Epithelial cell of proximal tubule (primary cell): Measurements from ENCODE around the gene NDUFA11. TPM values are rescaled to one million over a fixed set of nuclear protein-coding genes. Genes with fewer than 3 reads are reported as not detected.
"Not testable (repeated sequence)": the region's sequence is repeated elsewhere in the genome, so short reads cannot be mapped to it uniquely, and the experiment has no call there.

Source experiments
- DNase-seq: peaks from one replicate; pipeline ENCODE4 v3.0.0-alpha.2; 2011; ENCODE audit warnings: low read depth
- H3K4me3 ChIP-seq: 2 replicates; pipeline ENCODE4 v1.5.1; 2011; ENCODE audit warnings: low read depth, mild to moderate bottlenecking, low read length
- CTCF ChIP-seq: conservative IDR thresholded peaks from 2 replicates; pipeline ENCODE4 v1.5.1; 2012; ENCODE audit warnings: low read depth, mild to moderate bottlenecking, low read length
- total RNA-seq: library from RNA; depleted of rRNA; stranded (reverse); fragments of >200 nt; gene quantifications from 2 replicates; pipeline ENCODE4 v1.2.3, GENCODE V29; 2015

The NDUFA11 gene
- total RNA-seq, 1 donor from 2014 or later: 246 TPM

DNA sequence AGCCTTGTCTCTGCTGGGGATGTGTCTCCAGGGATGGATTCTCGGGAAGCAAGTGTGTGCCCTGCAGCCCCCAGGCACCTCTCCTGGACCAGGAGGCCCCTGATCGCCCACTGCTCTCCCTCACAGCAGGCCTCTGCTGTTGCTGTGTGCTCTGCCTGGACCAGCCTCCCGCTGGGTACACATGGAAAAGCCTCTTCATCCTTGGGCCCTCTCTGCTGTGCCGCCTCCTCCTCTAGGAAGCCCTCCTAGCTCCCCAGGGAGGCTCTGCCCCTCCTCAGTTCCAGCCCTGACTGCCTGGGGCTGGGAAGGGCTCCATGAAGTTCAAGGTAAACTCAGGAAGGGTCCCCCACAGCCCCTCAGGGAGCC is 12.0 kb downstream of the NDUFA11 start:
- TF ChIP-seq CTCF: no peak
- no peak overlapping the region for H3K4me3 ChIP-seq
- no peak for DNase-seq

DNA sequence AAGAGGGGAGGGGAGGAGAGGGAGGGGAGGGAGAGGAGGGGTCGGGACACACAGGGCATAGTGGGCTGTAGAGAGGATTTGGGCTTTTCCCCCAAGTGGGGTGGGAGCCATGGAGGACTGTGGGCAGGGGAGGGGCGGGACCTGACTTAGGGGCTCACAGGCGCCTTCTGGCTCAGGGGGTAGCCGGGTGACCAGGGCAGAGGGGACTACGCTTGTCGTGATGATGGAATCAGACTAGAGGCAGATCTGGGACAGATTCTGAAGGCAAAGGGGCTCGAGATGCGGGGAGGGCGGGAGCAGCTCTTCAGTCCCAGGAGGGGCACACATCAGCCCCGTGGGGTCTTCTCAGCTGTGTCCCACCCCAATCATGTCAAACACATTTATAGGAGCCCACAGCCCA is 13.5 kb downstream of the NDUFA11 start:
- DNase-seq: no peak
- no peak for TF ChIP-seq CTCF
- H3K4me3 ChIP-seq: no peak overlapping the region

- no peak overlapping the region for H3K4me3 ChIP-seq
- no peak for TF ChIP-seq CTCF
- DNase-seq: no peak
These were observed 14.2 kb downstream of the NDUFA11 start for GRCh38 chr19:5889288-5889971.

DNA sequence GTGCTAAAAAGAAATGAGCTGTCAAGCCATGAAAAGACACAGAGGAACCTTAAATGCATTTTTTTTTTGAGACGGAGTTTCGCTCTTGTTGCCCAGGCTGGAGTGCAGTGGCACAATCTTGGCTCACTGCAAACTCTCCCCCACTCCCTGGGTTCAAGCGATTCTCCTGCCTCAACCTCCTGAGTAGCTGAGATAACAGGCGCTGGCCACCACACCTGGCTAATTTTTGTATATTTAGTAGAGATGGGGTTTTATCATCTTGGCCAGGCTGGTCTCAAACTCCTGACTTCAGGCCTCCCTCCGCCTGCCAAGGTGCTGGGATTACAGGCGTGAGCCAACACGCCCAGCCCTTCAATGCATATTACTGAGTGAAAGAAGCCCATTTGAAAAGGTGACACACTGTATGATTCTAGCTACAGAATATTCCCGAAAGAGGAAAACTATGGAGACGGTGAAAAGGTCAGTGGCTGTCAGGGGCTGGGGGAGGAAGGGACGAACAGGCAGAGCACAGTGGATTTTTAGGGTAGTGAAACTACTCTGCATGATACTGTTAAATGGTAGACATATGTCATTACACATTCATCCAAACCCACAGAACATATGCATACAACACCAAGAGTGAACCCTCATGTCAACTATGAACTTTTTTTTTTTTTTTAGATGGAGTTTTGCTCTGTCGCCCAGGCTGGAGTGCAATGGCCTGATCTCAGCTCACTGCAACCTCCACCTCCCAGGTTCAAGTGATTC is 19.4 kb downstream of the NDUFA11 start:
- DNase-seq: not testable (repeated sequence)

DNA sequence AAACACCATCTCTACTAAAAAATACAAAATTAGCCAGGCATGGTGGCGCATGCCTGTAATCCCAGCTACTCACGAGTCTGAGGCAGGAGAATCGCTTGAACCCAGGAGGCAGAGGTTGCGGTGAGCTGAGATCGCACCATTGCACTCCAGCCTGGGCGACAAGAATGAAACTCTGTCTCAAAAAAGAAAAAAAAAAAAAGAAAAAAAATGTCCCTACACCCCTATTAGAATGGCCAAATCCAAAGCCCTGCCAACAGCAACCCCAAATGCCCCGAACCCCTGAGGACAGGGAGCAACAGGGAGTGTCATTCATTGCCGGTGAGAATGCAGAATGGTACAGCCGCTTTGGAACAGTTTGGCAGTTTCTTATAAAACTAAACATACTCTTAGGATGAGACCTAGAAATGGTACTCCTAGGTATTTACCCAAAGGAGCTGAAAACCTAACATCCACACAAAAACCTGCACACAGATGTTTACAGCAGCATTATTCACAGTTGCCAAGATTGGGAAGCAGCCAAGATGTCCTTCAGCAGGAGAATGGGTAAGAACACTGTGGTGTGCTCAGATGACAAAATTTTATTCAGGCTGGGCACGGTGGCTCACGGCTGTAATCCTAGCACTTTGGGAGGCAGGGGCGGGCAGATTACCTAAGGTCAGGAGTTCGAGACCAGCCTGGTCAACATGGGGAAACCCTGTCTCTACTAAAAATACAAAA is 20.3 kb downstream of the NDUFA11 start:
- not testable (repeated sequence) for DNase-seq, H3K4me3 ChIP-seq

More for the DNA sequence above, 19.4 kb downstream of the NDUFA11 start:
- H3K4me3 ChIP-seq: not testable (repeated sequence)

- no peak overlapping the region for H3K4me3 ChIP-seq
- TF ChIP-seq CTCF: no peak
- DNase-seq: no peak
These were observed 21.1 kb downstream of the NDUFA11 start for GRCh38 chr19:5882421-5882968.

GRCh38 chr19:5881543-5882299 is 21.9 kb downstream of the NDUFA11 start:
- TF ChIP-seq CTCF: no peak
- no peak for DNase-seq
- no peak overlapping the region for H3K4me3 ChIP-seq
